ENCODE data around the gene ZNF101.

The ZNF101 gene

GRCh38 chr19:19668230-19669012, at the start of gene ZNF101:
ZNF101 (plus strand) TSS chr19:19668839; CDS start chr19:19668964, 125 bp downstream.
- DNase-seq: peak; percentile 95 to 97 (median 96)

- DNase-seq: no peak
Measured at GRCh38 chr19:19619181-19619848, 49.3 kb upstream of the ZNF101 start.

- no peak for DNase-seq
Measured at GRCh38 chr19:19619849-19620210, 48.8 kb upstream of the ZNF101 start.

- DNase-seq: no peak
Measured at GRCh38 chr19:19623383-19623782, 45.3 kb upstream of the ZNF101 start.

GRCh38 chr19:19624032-19624570, 44.5 kb upstream of the ZNF101 start:
- DNase-seq: no peak

DNA sequence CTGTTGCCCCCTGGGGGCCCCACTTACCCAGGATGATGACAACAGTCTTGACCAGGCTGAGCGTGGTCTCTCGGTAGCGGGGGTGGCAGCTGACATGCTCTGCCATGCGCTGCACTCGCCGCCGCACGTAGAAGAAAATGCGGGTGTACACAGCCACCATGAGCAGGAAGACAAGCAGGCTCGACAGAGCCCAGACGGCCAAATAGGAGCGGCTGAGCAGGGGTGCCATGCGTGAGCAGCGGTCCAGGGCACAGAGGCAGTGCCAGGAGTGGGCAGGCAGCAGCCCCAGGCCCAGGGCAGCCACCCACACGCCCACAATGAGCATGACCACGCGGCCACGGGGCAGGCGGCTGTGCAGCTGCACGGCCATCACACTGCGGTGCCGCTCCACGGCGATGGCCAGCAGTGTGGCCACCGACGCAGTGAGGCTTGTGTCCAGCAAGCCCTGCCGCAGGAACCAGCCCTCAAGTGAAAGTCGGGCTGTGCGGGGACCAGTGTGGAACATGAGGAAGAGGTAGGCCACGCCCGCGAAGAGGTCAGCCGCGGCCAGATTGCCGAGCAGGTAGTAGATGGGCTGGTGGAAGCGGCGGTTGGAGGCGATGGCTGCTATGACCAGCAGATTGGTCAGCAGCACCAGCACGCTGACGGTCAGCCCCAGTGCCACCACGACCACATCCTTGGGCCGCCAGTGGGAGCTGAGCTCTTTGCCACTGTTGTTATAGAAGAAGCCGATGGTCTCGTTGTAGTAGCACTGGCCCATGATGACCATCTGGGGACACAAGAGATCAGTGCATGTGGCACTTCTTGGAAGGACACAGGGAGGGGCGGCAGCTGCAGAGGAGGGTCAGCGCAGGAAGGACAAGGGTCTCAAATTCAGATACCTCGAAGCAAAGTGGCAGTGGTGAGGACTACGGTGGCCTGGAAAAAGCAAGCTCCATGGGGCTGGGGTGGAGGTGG, 41.8 kb upstream of the ZNF101 start:
- no peak for DNase-seq

- DNase-seq: peak; percentile 27 to 52 (median 44)
Measured at GRCh38 chr19:19627621-19628500, 40.8 kb upstream of the ZNF101 start, which contains the start of gene LPAR2. LPAR2 (minus strand) TSS chr19:19628220; CDS start chr19:19627275, 945 bp downstream.

- peak; percentile 79 to 85 (median 80) for DNase-seq
Measured at GRCh38 chr19:19628501-19629134, 40.0 kb upstream of the ZNF101 start.

DNA sequence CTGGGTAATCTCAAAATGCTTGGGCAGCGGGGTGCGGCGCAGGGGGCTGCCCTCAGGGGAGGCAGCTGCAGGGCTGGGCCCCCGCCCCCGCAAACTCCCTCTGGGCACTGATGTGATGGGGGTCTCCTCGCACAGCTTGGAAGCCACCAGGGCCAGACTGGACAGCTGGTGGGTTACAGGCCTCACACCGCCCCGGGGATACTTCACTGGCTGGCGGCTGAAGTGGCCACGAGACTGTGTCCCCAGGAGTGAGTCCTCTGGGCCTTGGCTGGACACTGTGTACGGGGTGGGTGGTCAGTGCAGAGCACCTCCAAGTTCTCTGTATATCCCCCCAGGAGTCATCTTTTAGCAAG, 38.6 kb upstream of the ZNF101 start:
- DNase-seq: no peak

GRCh38 chr19:19630426-19630825, 38.2 kb upstream of the ZNF101 start:
- no peak for DNase-seq

GRCh38 chr19:19631346-19631745, 37.3 kb upstream of the ZNF101 start:
- DNase-seq: no peak

GRCh38 chr19:19632661-19633060, 36.0 kb upstream of the ZNF101 start:
- no peak for DNase-seq

DNA sequence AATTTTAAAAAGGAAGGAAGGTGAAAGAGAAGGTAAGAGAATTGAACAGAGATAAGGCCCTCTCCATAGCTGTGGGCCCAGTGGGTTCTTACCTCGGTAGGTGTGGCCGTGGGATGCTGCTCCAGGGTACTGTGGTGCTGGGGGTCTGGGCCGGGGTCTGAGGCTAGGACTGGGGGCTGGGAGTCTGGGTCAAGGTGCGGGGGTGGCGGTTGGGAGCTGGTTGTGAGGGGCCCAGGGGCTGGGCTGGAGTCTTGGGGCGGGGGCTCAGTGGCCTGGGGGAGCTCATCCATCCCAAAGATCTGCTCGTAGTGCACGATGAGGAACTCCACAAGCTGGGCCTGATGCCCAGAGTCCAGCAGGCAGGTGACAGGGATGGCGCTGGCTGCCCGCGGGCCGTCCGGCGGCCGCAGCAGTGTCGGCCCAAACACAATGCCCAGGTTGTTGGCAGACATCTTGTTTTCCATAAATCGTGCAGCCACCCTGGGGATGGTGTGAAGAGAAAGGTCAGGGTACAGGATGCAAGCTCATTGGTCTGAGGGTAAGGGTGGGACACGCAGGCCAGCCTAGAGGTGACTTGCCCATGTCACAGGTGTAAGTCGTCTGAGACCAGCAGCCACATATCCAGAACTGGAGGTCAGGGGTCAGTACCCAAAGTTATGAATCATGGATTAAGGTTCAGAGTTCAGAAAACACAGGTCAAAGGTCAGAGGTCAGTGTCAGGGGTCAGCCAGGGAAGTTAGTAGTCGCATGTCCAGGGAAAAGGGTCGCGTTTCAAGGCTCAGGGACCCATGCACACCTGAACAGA, 34.7 kb upstream of the ZNF101 start:
- no peak for DNase-seq

- DNase-seq: no peak
Measured at GRCh38 chr19:19634516-19635312, 33.9 kb upstream of the ZNF101 start.

DNA sequence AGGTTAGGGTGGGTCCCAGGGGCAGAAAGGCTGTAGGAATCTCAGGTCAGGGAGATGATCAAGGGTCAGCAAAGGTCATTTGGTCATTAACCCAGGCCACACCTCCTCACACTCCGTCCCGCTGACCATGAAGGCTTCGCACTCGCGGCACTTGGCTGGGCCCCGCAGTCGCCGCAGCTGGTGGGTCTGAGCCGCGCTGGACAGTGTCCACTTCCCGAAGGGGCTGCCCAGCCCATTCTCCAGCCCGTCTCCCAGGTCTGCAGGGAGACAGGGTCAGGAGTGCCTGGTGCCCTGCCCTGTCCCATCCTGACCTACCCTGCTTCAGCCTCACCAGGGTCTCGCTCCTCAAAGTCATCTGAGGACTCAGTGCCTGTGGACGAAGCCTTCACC, 33.3 kb upstream of the ZNF101 start:
- DNase-seq: no peak

GRCh38 chr19:19636573-19637185, 32.0 kb upstream of the ZNF101 start:
- no peak for DNase-seq

- DNase-seq: no peak
Measured at GRCh38 chr19:19637186-19637522, 31.5 kb upstream of the ZNF101 start.

DNA sequence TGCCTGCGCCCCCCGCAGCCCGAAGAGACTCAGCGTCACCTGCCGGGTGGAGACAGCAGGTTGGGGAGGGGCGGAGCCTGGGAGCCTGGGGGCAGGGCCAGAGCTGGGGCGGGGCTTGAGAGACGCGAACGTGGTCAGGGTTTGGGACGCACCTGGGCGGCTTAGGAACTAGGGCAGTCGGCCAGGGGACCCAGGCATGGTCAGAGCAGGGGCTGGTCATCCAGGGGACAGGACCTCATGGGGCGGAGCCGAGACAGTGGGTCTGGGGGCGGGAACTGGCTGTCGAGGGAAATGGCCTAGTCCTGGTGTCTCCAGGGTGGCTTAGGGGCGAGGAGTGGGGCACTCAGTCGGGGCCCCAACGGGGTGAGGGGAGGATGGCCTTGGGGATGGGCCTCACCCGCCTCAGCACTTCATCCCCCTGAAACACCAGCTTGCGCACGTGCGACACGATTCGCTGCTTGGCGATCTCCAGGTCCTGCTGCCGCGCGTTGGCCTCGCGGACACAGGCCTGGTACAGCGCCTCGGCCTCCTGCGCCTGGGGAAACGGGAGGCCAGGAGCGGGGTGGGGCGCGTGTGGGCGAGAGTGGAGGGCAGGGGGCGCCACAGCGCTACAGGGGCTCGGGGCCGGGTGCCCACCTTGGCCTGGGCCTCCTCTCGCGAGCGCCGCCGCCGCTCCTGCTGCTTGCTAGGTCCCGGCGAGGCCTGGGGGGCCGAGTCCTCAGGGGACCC, 31.0 kb upstream of the ZNF101 start:
- DNase-seq: no peak

Measured in suppressor macrophage treated with lipopolysaccharide for 1 hour (primary cell).